ENCODE data around the gene HYAL3. TPM values are rescaled to one million over a fixed set of nuclear protein-coding genes. Genes with fewer than 3 reads are reported as not detected.

HYAL3 gene
- total RNA-seq, 4 donors from 2014 or later, result 1.2 to 17.9 (median 1.8) TPM

- TF ChIP-seq EP300 (IDR thresholded peaks at IDR 0.05), result no peak
- TF ChIP-seq POLR2A (IDR thresholded peaks at IDR 0.05), result no peak
- no peak for TF ChIP-seq CTCF (IDR thresholded peaks at IDR 0.05)
- Histone ChIP-seq H3K4me3 (no peak overlapping the region), H3K9me3 (no peaks in the 10 kb centered on the region), H3K27ac (peak overlapping the region in 2 of 4 donors; percentile 3 to 89), H3K4me1 (peaks cover 0 to 44% (median 27%) of the 10 kb centered on the region in 4 donors), H3K36me3 (peaks cover 0 to 19% (median 0%) of the 10 kb centered on the region in 3 donors), H3K27me3 (no peaks in the 10 kb centered on the region)
- no peak for DNase-seq (ENCODE audit: low spot score in 2 of 2)
These were observed 5.4 kb upstream of the HYAL3 start for GRCh38 chr3:50304601-50305000.

DNA sequence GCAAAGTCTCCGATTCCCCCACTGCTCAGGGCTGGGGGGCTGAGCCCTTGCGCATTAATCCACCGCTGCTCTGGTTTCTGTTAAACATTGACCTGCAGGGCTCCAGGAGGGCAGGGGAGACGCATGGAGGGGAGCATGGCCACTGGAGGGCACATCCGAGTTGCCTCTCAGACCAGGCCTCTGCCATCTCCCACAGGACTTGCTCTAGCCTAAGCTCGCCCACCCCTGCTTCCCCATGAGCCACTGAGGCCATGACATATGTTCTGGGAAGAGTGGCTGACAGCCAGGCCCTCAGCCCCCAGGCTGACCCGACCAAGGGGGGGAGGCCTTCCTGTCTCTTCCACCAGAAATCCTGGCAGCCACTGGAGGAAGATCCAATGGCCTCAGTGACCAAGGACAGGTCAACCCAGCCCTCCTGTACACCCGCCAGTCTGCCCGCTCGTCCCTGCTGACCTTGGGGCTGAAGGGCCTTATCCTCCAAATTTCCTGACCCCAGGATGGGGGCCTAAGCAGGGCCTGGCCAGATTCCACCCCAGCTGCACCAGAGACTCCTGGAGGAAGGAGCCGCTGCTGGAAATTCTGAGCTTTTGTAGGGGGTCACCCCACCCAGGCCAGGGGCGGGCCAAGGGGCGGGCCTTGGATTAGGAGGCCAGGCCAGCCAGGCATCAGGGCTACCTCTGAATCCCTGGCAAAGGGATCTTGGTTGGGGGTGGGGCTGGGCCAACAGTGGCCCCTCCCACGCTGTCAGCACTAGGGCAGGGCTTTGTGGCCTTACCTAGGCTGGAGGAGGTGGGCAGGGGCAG lies 4.0 kb upstream of the HYAL3 start, which contains the start of gene HYAL1:
Gene HYAL1, minus strand, starts transcription at position 562 of the 803 bp plus-strand sequence. CDS start 618 bp downstream, outside the sequence.
- Histone ChIP-seq H3K27me3 (no peaks in the 10 kb centered on the region), H3K27ac (peak within 1 kb of the TSS; percentile 45 to 89 (median 75)), H3K36me3 (peaks cover 0 to 5% (median 0%) of the 10 kb centered on the region in 3 donors), H3K9me3 (no peaks in the 10 kb centered on the region), H3K4me1 (peaks cover 0 to 51% (median 36%) of the 10 kb centered on the region in 4 donors), H3K4me3 (peak within 1 kb of the TSS in 2 of 4 donors; percentile 20 to 44)
- 36 to 41% methylated on average over 10 to 11 of the region's 14 CpGs for WGBS, 2 donors
- TF ChIP-seq CTCF (IDR thresholded peaks at IDR 0.05) (peak in 1 of 5 experiments; percentile 16), EP300 (IDR thresholded peaks at IDR 0.05) (peak in 1 of 2 donors; percentile 53), POLR2A (IDR thresholded peaks at IDR 0.05) (peak in 1 of 2 donors; percentile 49)
- DNase-seq (ENCODE audit: low spot score in 2 of 2), result peak in 1 of 2 donors; percentile 77

DNA sequence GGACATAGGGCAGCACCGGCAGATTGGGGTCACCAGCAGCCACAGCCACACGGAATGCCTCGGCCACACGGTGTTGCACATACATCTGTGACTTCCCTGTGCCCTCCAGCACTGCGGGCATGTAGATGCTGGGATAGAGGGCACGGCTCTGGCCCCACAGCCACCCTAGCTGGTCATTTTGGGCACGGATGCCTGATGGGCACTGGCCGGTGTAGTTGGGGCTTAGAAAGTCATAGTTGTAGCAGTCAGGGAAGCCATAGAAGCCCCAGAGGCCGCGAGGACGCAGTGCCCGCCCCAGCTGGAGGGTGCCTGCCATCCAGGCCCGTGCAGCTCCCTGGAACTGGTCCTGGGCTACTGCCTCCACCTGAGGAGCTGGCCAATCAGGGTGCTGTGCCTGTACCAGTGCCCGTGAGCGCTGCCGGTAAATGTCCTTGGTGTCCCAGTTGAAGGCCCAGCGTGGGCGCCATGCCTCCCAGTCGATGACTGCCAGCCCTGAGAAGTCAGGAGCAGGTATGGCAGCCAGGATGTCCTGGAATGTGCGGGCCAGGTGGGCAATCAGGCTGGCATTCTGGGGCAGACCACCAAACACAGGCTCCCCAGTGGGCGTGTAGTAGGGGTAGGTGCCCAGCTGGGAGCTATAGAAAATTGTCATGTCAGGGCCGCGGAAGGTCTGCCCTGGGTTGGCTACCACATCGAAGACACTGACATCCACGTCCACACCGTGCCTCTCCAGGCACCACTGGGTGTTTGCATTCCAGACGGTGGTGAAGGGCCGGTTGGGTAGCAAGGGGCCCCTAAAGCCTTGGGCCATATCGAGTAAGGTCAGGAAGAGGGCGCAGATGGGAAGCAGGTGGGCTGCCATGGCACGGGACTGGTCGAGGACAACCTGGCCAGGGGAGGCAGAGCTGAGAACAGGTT lies 3.1 kb upstream of the HYAL3 start:
- peak overlapping the region; percentile 45 to 89 (median 75) for H3K27ac ChIP-seq
- H3K4me1 ChIP-seq, result peaks cover 0 to 59% (median 40%) of the 10 kb centered on the region in 4 donors
- peaks cover 0 to 4% (median 0%) of the 10 kb centered on the region in 3 donors for H3K36me3 ChIP-seq
- DNase-seq (ENCODE audit: low spot score in 2 of 2), result no peak
- WGBS, 2 donors, result 82 to 84% methylated on average over 21 to 24 of the region's 32 CpGs
- H3K4me3 ChIP-seq, result peak overlapping the region in 2 of 4 donors; percentile 20 to 44
- TF ChIP-seq EP300 (IDR thresholded peaks at IDR 0.05), result no peak
- no peak for TF ChIP-seq POLR2A (IDR thresholded peaks at IDR 0.05)
- TF ChIP-seq CTCF (IDR thresholded peaks at IDR 0.05), result no peak
- no peaks in the 10 kb centered on the region for H3K27me3 ChIP-seq
- H3K9me3 ChIP-seq, result no peaks in the 10 kb centered on the region

DNA sequence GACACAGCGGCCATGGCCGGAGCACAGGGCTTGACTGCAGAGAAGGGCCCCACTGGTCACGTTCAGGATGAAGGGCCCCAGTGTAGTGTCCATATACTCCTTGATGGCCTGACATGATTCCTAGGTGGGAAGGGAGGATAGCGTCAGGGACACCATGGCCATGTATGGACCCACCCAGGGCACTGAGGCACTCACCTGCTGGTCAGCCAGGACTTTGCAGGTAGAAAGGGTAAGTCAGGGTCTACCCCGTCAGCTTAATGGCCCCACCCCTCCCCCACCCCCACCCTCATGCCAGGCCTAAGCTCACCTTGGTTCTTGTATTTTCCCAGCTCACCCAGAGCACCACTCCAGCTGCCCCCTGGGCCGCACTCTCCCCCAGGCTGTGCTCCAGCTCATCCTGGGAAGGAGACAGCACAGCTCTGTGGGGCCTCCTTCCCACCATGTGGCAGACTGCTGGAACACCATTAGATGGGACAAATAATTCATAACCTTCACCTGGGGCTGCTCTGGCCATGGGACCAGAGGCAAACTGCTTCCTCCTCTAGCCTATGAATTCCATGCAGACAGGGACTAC lies 1.6 kb upstream of the HYAL3 start:
- H3K36me3 ChIP-seq, result peaks cover 0 to 16% (median 0%) of the 10 kb centered on the region in 3 donors
- H3K9me3 ChIP-seq, result no peaks in the 10 kb centered on the region
- H3K4me1 ChIP-seq, result peaks cover 0 to 59% (median 40%) of the 10 kb centered on the region in 4 donors
- H3K27me3 ChIP-seq, result no peaks in the 10 kb centered on the region
- DNase-seq (ENCODE audit: low spot score in 2 of 2), result no peak
- TF ChIP-seq POLR2A (IDR thresholded peaks at IDR 0.05) (no peak), EP300 (IDR thresholded peaks at IDR 0.05) (no peak), CTCF (IDR thresholded peaks at IDR 0.05) (no peak)
- H3K4me3 ChIP-seq, result peak overlapping the region in 1 of 4 donors; percentile 82
- peak overlapping the region; percentile 75 to 97 (median 91) for H3K27ac ChIP-seq
- WGBS, 2 donors, result 61 to 64% methylated on average over 5 to 6 of the region's 6 CpGs

Measured in tibial nerve (tissue), 4 donors.